HUES64 (cell line): ENCODE data around the gene CNKSR1.

Experiments used
- H3K27ac ChIP-seq: 2 replicates; pipeline ENCODE4 v1.7.0; 2013; ENCODE audit warnings: low read depth, low read length, inconsistent platforms
- H3K27me3 ChIP-seq: 2 replicates; pipeline ENCODE4 v1.6.1; 2013; ENCODE audit warnings: mild to moderate bottlenecking, low read length; ENCODE audit not compliant: insufficient read depth
- H3K36me3 ChIP-seq: 2 replicates; pipeline ENCODE4 v1.6.1; 2013; ENCODE audit warnings: mild to moderate bottlenecking, low read length; ENCODE audit not compliant: insufficient read depth
- H3K4me1 ChIP-seq: 2 replicates; pipeline ENCODE4 v1.6.1; 2013; ENCODE audit warnings: mild to moderate bottlenecking, low read length, moderate library complexity; ENCODE audit not compliant: insufficient read depth
- H3K4me3 ChIP-seq: 2 replicates; pipeline ENCODE4 v1.5.1; 2013; ENCODE audit warnings: mild to moderate bottlenecking, low read length, moderate library complexity
- H3K9ac ChIP-seq: 2 replicates; pipeline ENCODE4 v1.6.1; 2013; ENCODE audit warnings: mild to moderate bottlenecking, low read depth, low read length
- H3K9me3 ChIP-seq: 2 replicates; pipeline ENCODE4 v1.6.1; 2013; ENCODE audit warnings: low read depth, low read length; ENCODE audit not compliant: insufficient read depth
- WGBS: fragments of 150-250, 120-280 bp; methylation state at CpG from one replicate; pipeline ENCODE4 v1.1.7; 2013; ENCODE audit warnings: missing lambda C conversion rate; 5-methylcytosine and 5-hydroxymethylcytosine counted together

Gene CNKSR1

DNA sequence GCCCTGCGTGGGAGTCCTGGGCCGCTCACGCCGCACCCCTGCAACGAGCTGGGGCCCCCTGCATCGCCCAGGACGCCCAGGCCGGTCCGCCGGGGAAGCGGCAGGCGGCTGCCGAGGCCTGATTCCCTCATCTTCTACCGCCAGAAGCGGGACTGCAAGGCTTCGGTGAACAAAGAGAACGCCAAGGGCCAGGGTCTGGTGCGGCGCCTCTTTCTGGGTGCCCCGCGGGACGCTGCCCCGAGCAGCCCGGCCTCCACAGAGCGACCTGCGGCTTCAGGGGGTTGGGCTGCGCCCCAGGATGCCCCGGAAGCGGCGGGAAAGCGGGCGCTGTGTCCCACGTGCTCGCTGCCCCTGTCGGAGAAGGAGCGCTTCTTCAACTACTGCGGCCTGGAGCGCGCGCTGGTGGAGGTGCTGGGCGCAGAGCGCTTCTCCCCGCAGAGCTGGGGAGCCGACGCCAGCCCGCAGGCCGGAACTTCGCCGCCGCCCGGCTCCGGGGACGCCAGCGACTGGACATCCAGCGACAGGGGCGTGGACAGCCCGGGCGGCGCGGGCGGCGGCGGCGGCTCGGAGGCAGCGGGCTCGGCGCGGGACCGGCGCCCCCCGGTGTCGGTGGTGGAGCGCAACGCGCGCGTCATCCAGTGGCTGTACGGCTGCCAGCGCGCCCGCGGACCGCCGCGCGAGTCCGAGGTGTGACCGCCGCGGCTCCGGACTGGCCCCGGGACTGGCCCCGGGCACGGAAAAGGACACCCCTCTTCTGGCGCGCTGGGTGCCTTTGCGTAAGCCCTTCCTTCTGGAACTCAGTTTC, 15.7 kb upstream of the CNKSR1 start:
- 1% methylated on average over 98 of the region's 98 CpGs for WGBS
- Histone ChIP-seq H3K27ac (no peak overlapping the region), H3K9ac (peak overlapping the region; percentile 70), H3K4me3 (peak overlapping the region; percentile 55), H3K9me3 (no peaks in the 10 kb centered on the region), H3K27me3 (peaks cover 95% of the 10 kb centered on the region), H3K4me1 (peaks cover 37% of the 10 kb centered on the region), H3K36me3 (no peaks in the 10 kb centered on the region)

DNA sequence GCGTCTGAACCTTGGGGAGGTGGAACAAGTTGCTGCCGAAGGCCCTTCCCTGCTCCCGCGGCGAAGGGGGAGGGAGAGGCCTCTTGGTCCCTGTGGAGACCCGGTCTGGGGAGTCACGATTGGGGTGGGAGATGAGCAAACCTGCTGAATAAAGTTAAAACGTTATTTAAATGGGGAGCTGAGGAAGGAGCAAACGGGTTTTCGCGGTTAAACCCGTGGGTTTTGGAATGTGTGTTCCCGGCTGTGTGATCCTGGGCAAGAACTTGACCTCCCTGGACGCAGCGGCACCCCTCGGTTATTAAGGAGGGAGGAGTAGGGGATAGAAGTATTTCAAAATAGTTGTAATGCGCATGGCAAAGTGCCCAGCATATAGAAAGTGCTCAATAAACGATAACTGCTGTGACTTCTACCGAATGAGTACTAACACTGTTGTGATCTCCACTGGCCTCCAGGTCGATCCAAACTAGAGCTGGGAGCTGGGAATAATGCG, 15.0 kb upstream of the CNKSR1 start:
- Histone ChIP-seq H3K36me3 (no peaks in the 10 kb centered on the region), H3K27me3 (peaks cover 93% of the 10 kb centered on the region), H3K9ac (peak overlapping the region; percentile 70; the same call in 1 of the 2 replicates), H3K4me3 (peak overlapping the region; percentile 55), H3K4me1 (peaks cover 37% of the 10 kb centered on the region), H3K27ac (no peak overlapping the region), H3K9me3 (no peaks in the 10 kb centered on the region)
- WGBS: 27% methylated on average over 21 of the region's 21 CpGs

DNA sequence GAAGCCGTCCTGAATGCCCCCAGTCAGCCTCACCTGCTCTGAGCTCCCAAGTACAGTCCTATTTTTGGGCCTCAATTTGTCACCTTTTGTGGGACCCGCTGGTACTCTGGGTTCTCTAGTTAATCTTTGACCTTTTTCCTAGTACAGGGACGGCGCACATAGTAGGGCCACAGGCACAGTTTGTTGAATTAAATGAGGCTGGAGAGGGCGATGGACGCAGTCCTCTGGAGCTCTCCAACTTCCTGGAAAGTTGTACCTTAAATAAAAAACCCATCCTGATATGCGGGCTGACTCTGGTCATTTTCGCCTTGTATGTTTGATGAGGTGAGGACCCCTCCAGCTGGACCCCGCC, 13.6 kb upstream of the CNKSR1 start:
- peaks cover 79% of the 10 kb centered on the region for H3K27me3 ChIP-seq

DNA sequence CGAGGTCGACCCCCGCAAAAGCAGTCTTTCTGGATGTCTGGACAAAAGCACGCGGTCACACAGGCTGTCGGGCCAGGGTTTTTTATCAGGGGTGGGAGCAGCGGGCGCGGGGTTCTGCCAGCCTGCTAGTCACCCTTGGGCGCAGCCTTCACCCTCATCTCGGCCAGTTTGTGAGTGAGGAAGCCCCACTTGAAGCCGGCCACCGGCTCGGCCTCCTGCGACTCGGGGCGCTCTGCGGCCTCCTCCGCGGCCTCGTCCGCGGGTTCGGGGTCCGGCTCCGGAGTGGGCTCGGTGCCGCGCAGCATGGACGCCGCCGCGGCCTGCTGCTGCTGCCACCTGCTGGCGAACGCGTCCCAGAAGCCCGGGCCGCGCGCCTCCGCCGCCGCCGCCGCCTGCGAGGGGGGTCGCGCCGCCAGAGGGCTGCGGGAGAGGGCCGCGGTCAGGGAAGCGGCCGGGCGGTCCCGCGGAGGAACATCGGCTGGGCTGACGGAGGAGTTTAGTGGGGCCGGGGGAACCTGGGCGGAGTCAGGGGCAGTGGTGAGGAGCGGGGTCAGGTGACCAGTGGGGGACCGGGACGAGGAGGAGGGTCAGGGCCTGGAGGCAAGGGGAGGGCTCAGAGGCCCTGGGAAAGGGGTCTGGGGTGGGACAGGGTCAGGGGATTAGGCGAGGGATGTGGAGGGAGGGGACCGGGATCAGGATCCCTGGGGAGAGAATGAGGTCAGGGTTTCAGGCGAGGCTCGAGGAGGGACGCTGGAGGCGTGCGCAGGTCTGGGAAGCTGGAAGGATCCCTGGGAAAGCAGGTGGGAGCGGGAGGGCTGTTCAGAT, 13.0 kb upstream of the CNKSR1 start:
- H3K27ac ChIP-seq: peak overlapping the region; percentile 5; the same call in 1 of the 2 replicates
- peak overlapping the region; percentile 52 for H3K4me3 ChIP-seq
- no peaks in the 10 kb centered on the region for H3K36me3 ChIP-seq
- 8% methylated on average over 72 of the region's 72 CpGs for WGBS
- peaks cover 29% of the 10 kb centered on the region for H3K4me1 ChIP-seq
- peaks cover 73% of the 10 kb centered on the region for H3K27me3 ChIP-seq
- peak overlapping the region; percentile 32; the same call in 1 of the 2 replicates for H3K9ac ChIP-seq
- H3K9me3 ChIP-seq: no peaks in the 10 kb centered on the region

More for the DNA sequence above, 13.6 kb upstream of the CNKSR1 start:
- H3K4me3 ChIP-seq: peak overlapping the region; percentile 52; the same call in 1 of the 2 replicates
- H3K4me1 ChIP-seq: peaks cover 29% of the 10 kb centered on the region
- no peak overlapping the region for H3K27ac ChIP-seq
- H3K9me3 ChIP-seq: no peaks in the 10 kb centered on the region
- WGBS: 84% methylated on average over 9 of the region's 9 CpGs
- H3K9ac ChIP-seq: no peak overlapping the region
- no peaks in the 10 kb centered on the region for H3K36me3 ChIP-seq

DNA sequence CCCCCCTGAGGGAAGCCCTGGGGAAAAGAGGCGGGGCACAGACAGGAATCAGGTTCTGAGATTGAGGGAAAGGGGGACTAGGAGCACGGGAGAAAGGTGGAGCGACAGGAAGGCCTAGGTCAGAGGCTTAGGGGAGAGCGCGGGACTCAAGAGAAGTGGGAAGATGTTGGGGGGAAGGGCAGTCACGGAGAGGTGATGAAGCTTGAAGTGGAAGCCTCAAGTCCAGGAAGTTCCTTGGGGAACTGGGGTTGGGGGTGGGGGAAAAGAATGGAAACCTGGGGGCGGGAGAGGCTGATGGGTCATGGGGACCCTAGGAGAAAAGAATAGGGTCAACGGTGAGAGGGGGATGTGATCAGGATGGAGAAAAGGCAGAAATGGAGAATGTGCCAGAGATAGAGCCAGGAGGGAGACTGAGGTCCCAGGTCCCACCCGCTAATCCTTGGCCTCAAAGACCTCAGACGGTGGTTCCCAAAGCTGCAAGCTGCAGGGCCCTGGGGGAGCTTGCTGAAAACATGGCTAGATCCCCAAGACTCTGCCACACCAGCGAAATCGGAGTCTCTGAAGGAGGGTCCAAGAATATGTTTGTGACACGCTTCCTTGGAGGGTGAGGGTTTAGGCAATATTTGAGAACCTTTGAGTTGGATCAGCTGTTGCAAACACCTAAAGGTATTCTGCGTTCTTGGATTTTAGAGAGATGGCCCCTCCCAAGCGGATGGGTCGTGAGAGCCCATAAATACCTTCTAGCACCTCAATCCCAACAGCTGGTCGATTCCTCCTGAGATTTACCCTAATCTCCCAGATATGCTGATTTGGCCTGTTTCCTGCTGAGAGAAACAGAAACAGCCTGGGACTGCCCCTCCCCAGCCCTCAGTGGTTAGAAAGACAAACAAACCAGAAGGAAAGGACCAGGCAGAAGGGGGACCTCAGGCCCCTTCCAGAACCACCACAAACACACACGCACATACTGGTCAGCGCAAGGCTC, 12.1 kb upstream of the CNKSR1 start:
- Histone ChIP-seq H3K36me3 (no peaks in the 10 kb centered on the region), H3K9ac (peak overlapping the region; percentile 32; the same call in 1 of the 2 replicates), H3K4me1 (peaks cover 29% of the 10 kb centered on the region), H3K9me3 (no peaks in the 10 kb centered on the region), H3K4me3 (peak overlapping the region; percentile 52), H3K27me3 (peaks cover 64% of the 10 kb centered on the region), H3K27ac (peak overlapping the region; percentile 5; the same call in 1 of the 2 replicates)
- WGBS: 29% methylated on average over 19 of the region's 19 CpGs

DNA sequence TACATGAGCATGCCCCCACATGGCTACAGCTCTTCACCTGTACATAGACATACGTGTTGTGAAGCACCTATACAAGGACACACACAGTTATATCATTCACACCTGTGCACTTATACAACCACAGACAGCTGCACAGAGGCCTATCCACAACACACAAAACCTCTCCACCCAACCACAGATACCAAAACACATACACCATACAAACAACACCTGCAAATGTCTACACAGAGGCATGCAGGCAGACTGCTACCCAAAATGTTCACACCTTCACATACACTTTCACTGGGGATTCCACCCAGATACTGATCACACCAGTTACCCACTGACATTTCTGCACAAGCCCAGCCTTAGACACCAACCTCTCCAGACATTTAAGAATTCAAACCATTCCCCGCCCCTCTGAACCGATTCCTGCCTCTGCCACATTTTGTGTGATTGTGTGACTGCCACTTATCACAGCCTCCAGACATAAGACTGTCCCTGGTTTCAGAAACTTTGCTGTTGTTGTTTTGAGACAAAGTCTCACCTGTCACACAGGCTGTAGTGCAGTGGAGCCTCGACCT, 10.5 kb upstream of the CNKSR1 start:
- H3K4me3 ChIP-seq: no peak overlapping the region
- peaks cover 5% of the 10 kb centered on the region for H3K36me3 ChIP-seq
- no peak overlapping the region for H3K27ac ChIP-seq
- no peaks in the 10 kb centered on the region for H3K9me3 ChIP-seq
- peaks cover 23% of the 10 kb centered on the region for H3K4me1 ChIP-seq
- 96% methylated on average over 4 of the region's 4 CpGs for WGBS
- H3K27me3 ChIP-seq: peaks cover 48% of the 10 kb centered on the region
- no peak overlapping the region for H3K9ac ChIP-seq

DNA sequence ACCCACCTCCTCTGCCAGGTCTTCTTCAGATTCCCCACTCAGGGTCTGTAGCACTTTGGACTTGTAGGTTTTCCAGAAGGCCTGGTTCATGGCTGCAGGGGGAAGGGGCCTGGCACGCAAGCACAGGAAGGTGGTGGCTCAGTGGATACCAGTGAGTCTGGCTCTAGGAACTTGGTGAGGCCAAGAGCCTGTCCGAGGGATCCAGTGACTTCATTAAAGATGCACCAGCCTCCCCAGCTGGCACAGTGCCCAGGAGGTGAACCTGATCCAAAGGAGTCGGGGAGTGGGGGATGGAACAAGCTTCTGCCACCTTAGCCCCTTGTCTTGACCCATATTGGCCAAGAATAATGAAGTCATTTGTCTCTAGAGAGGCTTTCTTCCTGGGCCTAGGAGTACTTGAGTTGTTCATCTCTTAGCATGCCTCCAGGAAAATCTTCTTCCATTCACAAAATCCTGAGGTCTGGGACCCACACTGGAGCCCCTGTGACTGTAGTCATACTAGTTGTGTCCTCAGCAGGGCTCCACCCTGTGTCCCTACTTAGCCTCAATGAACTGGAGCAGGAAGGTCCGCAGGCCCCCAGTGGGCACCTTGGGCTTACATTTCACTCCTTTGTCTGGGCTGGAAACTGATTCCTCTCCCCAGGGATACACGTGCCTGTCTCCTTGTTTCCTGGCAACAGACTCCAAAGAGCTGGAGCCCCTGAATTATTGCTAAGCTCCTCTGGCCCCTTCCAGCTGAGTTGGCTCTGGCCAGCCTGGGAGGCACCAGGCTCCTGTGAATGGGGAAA, 8.7 kb upstream of the CNKSR1 start, which contains the start of gene C1orf232:
Gene C1orf232, minus strand, starts transcription at position 554 of the 788 bp plus-strand sequence. Its CDS starts 464 bp downstream, at position 90.
- H3K36me3 ChIP-seq: peaks cover 5% of the 10 kb centered on the region
- peaks cover 31% of the 10 kb centered on the region for H3K27me3 ChIP-seq
- peak within 1 kb of the TSS; percentile 42; the same call in 1 of the 2 replicates for H3K27ac ChIP-seq
- peak within 1 kb of the TSS; percentile 83 for H3K9ac ChIP-seq
- H3K4me1 ChIP-seq: peaks cover 23% of the 10 kb centered on the region
- H3K9me3 ChIP-seq: no peaks in the 10 kb centered on the region
- WGBS: 77% methylated on average over 5 of the region's 5 CpGs
- peak within 1 kb of the TSS; percentile 85 for H3K4me3 ChIP-seq

DNA sequence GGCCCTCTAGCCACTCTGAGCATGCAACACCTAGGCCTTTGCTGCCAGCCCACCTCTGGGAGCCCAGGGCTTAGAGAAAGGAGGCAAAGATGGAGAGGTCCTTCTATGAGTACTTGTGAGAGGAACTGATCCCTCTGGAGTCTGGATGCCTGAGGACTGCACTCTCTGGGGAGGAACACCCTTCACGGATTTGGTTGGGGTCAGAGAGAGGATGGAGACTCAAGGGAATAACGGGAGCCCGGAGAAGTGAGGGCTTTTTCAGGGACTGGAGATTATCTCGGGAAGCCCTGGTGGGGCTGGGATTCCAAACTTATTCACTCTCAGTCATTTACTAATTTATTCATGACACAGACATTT, 8.1 kb upstream of the CNKSR1 start:
- Histone ChIP-seq H3K4me3 (peak overlapping the region; percentile 85), H3K4me1 (peaks cover 23% of the 10 kb centered on the region), H3K9ac (no peak overlapping the region), H3K27me3 (peaks cover 25% of the 10 kb centered on the region), H3K36me3 (peaks cover 5% of the 10 kb centered on the region), H3K9me3 (no peaks in the 10 kb centered on the region), H3K27ac (no peak overlapping the region)
- 70% methylated on average over 4 of the region's 4 CpGs for WGBS

DNA sequence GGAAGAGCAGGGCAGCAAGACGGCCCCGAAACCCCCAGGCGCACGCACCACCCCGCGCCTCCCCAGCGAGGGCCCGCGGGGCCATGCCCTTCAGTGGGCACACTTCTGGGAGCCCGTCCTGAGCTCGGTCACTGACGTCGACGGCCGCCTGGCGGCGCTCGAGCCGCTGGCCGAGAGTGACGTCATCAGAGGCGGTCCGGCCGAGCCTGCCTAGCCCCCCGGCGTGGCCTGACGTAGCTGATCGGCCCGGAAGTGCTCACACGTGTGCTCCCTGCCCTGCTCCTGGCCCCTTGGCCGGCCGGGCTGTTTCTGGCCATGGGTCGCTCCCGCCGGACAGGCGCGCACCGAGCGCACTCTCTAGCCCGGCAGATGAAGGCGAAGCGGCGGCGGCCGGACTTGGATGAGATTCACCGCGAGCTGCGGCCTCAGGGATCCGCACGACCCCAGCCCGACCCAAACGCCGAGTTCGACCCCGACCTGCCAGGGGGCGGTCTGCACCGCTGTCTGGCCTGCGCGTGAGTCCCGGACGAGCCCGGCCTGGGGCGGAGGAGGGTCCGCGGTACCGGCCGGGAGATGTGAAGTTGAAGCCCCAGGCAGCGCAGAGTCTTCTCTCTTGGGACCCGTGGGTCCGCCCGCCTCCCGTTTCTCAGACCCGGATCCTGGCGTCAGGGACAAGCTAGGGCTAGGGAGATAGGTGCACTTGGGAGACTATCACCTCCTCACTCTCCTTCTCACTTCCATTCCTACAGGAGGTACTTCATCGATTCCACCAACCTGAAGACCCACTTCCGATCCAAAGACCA, 7.4 kb upstream of the CNKSR1 start, which contains the start of gene ZNF593:
Gene ZNF593, plus strand, starts transcription at position 240 of the 803 bp plus-strand sequence. Its CDS starts 76 bp downstream, at position 316.
- Histone ChIP-seq H3K4me1 (peaks cover 23% of the 10 kb centered on the region), H3K27me3 (peaks cover 19% of the 10 kb centered on the region), H3K4me3 (peak within 1 kb of the TSS; percentile 85), H3K9ac (peak within 1 kb of the TSS; percentile 83), H3K27ac (peak within 1 kb of the TSS; percentile 42), H3K9me3 (no peaks in the 10 kb centered on the region), H3K36me3 (peaks cover 5% of the 10 kb centered on the region)
- WGBS: under 1% methylated on average over 74 of the region's 76 CpGs
